Right lobe of liver (tissue), 4 donors: ENCODE results near the gene LMNTD1.

Experiments
- CTCF ChIP-seq, 4 donors: fragments of 200-600 bp in 3 of 4; fragments of 450-650 bp in 1 of 4; IDR thresholded peaks; one replicate each; pipeline versions ENCODE4 v1.5.1 to v1.8.0; 2016 to 2022; ENCODE audit warnings: antibody characterized with exemption in 4 of 4, mild to moderate bottlenecking in 2 of 4
- POLR2A ChIP-seq: fragments of 450-650 bp; IDR thresholded peaks from one replicate; pipeline ENCODE4 v1.6.1; 2017; ENCODE audit warnings: antibody characterized with exemption, mild to moderate bottlenecking
- donor health status: DM: no; HTN: no; CAD: no.
- donor health status: DM: no; HTN: no; CAD: no.
- donor health status: DM: no; HTN: yes; CAD: no.

DNA sequence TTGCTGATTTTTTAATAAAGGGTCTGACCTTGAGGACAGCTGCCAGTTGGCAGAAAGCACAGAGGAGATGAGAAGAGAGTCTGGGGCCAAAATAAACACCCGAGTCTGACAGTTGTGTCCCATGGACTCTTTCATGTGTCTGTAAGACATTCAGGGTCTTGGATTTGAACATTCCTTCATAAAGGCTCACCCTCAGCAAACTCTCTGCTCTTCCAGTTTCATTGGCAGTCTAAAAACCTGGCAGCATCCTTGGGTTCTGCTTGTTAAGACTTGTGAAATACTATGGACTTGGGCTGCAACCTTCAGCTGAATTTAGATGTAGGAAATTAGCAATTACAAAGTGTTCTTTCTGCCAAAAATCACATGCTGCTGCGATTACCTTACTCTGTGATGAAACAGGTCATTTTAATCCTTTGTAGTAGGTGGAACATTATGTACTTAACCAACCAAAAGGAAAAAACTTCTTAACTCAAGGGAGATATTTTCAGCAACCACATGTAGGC, 32.0 kb upstream of the LMNTD1 start:
- TF ChIP-seq POLR2A (no peak), CTCF (IDR thresholded peaks at IDR 0.05) (no peak)
